Gastrocnemius medialis (tissue), 4 donors: ENCODE results near the gene COQ2. TPM values are rescaled to one million over a fixed set of nuclear protein-coding genes. Genes with fewer than 3 reads are reported as not detected.
"Not testable (repeated sequence)": the region's sequence is repeated elsewhere in the genome, so short reads cannot be mapped to it uniquely, and the experiment has no call there.

Experiments used
- ATAC-seq, 2 donors: fragments of 150-250 bp; one replicate each; pipeline ENCODE4 v1.9.1; 2016
- DNase-seq, 2 donors: peaks; one replicate each; pipeline ENCODE4 v3.0.0-alpha.2; 2019
- H3K27ac ChIP-seq, 4 donors: fragments of 200-600 bp; sonication (generic); 1 replicate in 1 of 4; 2 replicates in 3 of 4; pipeline ENCODE4 v1.5.1; 2016 to 2018; ENCODE audit warnings: mild to moderate bottlenecking in 2 of 4, moderate library complexity in 1 of 4
- H3K27me3 ChIP-seq, 3 donors: fragments of 200-600 bp; sonication (generic) in 2 of 3; 1 replicate in 1 of 3; 2 replicates in 2 of 3; pipeline versions ENCODE4 v1.5.1 to v1.6.0; 2016 to 2019; ENCODE audit warnings: mild to moderate bottlenecking in 1 of 3, moderate library complexity in 1 of 3
- H3K36me3 ChIP-seq, 2 donors: fragments of 200-600 bp; sonication (generic) in 1 of 2; one replicate each; pipeline ENCODE4 v1.5.1; 2017 to 2018
- H3K4me1 ChIP-seq, 2 donors: fragments of 200-600 bp; sonication (generic) in 1 of 2; one replicate each; pipeline ENCODE4 v1.5.1; 2016 to 2017; ENCODE audit warnings: mild to moderate bottlenecking in 2 of 2
- H3K4me3 ChIP-seq, 4 donors: fragments of 200-600 bp; sonication (generic) in 3 of 4; 1 replicate in 1 of 4; 2 replicates in 3 of 4; pipeline ENCODE4 v1.5.1; 2016 to 2019; ENCODE audit warnings: mild to moderate bottlenecking in 2 of 4
- H3K9me3 ChIP-seq, 3 donors: fragments of 200-600 bp; sonication (generic) in 2 of 3; 1 replicate in 1 of 3; 2 replicates in 2 of 3; pipeline ENCODE4 v1.5.1; 2016 to 2019
- POLR2A ChIP-seq, 2 donors: fragments of 450-650 bp; IDR thresholded peaks; one replicate each; pipeline ENCODE4 v1.6.1; 2017; ENCODE audit warnings: antibody characterized with exemption in 2 of 2, mild to moderate bottlenecking in 2 of 2, moderate library complexity in 2 of 2
- in situ Hi-C, 4 donors: fragments of 200-750 bp; cut with MboI; loops; one replicate each; pipeline versions ENCODE4 v1.15.0 to v1.8.0; 2017; ENCODE audit warnings: low sequenced_read_pairs in 4 of 4
- intact Hi-C: fragments of 100-400 bp; cut with DNase I; formaldehyde crosslinking; loops from one replicate; pipeline ENCODE4 v1.15.1; 2023; ENCODE audit warnings: low total_unique reads
- total RNA-seq, 4 donors: library from RNA; depleted of rRNA; stranded (reverse); fragments of >200 nt; gene quantifications; one replicate each; pipeline versions ENCODE4 v1.1.0 to v1.2.3, GENCODE V29; 2016
- TF ChIP-seq, protein P1 (sequence below), 5 experiments: fragments of 450-650 bp in 3 of 5; fragments of 200-600 bp in 2 of 5; sonication (generic) in 2 of 5; IDR thresholded peaks in 4 of 5; conservative IDR thresholded peaks in 1 of 5; 1 replicate in 4 of 5; 2 replicates in 1 of 5; pipeline ENCODE4 v1.5.1; 2016 to 2019; ENCODE audit warnings: antibody characterized with exemption in 5 of 5, mild to moderate bottlenecking in 3 of 5, moderate library complexity in 3 of 5

Gene COQ2
- total RNA-seq, 4 donors from 2014 or later: 9.0 to 15.7 (median 11.5) TPM

GRCh38 chr4:83307920-83308319 lies 23.3 kb upstream of the COQ2 start:
- ATAC-seq (no peak), DNase-seq (no peak)
- TF ChIP-seq, protein P1, sequence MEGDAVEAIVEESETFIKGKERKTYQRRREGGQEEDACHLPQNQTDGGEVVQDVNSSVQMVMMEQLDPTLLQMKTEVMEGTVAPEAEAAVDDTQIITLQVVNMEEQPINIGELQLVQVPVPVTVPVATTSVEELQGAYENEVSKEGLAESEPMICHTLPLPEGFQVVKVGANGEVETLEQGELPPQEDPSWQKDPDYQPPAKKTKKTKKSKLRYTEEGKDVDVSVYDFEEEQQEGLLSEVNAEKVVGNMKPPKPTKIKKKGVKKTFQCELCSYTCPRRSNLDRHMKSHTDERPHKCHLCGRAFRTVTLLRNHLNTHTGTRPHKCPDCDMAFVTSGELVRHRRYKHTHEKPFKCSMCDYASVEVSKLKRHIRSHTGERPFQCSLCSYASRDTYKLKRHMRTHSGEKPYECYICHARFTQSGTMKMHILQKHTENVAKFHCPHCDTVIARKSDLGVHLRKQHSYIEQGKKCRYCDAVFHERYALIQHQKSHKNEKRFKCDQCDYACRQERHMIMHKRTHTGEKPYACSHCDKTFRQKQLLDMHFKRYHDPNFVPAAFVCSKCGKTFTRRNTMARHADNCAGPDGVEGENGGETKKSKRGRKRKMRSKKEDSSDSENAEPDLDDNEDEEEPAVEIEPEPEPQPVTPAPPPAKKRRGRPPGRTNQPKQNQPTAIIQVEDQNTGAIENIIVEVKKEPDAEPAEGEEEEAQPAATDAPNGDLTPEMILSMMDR (IDR thresholded peaks at IDR 0.05 in 4 of 5, conservative IDR thresholded peaks at IDR 0.05 in 1 of 5): no peak
- TF ChIP-seq POLR2A (IDR thresholded peaks at IDR 0.05): no peak
- in situ Hi-C loops (no loop called here), intact Hi-C loops (no loop called here)
- Histone ChIP-seq H3K4me3 (no peak overlapping the region), H3K27me3 (no peaks in the 10 kb centered on the region), H3K27ac (no peak overlapping the region), H3K9me3 (no peaks in the 10 kb centered on the region), H3K4me1 (no peaks in the 10 kb centered on the region), H3K36me3 (no peaks in the 10 kb centered on the region)

DNA sequence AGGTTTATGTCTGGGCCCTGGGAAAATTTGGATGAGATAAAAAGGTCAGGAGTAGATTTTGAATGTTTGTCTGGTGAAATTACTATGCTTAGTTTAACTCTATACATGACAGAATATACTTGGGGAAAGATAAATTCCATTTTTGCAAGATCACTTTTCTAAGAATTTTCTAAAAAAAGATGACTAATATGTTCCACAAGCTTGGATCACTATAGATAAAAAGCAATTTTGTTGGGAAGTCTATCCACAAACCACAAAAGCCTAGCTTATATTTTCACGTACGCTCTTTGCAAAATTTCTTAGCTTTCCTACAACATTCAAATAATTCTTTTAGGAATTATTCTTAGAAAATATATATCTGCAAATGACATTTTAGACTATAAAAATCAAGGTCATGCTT lies 20.6 kb upstream of the COQ2 start:
- no peak for DNase-seq
- intact Hi-C loops (no loop called here), in situ Hi-C loops (no loop called here)
- Histone ChIP-seq H3K9me3 (no peaks in the 10 kb centered on the region), H3K27ac (no peak overlapping the region), H3K4me1 (no peaks in the 10 kb centered on the region), H3K36me3 (no peaks in the 10 kb centered on the region), H3K27me3 (no peaks in the 10 kb centered on the region), H3K4me3 (no peak overlapping the region)
- TF ChIP-seq, protein P1 (IDR thresholded peaks at IDR 0.05 in 4 of 5, conservative IDR thresholded peaks at IDR 0.05 in 1 of 5): no peak
- ATAC-seq: no peak

GRCh38 chr4:83297548-83298260 lies 13.1 kb upstream of the COQ2 start:
- H3K4me3 ChIP-seq: no peak overlapping the region
- ATAC-seq (no peak), DNase-seq (no peak)
- H3K36me3 ChIP-seq: no peaks in the 10 kb centered on the region
- H3K4me1 ChIP-seq: no peaks in the 10 kb centered on the region
- in situ Hi-C loops: loop anchor here in 1 of 4 donors (25.0 kb wide), 1 partner anchor 165 kb away; the partner anchor contains the start of genes HELQ and MRPS18C
- intact Hi-C loops: no loop called here
- TF ChIP-seq, protein P1 (IDR thresholded peaks at IDR 0.05 in 4 of 5, conservative IDR thresholded peaks at IDR 0.05 in 1 of 5): no peak
- no peak for TF ChIP-seq POLR2A (IDR thresholded peaks at IDR 0.05)
- H3K27me3 ChIP-seq: no peaks in the 10 kb centered on the region
- H3K9me3 ChIP-seq: no peaks in the 10 kb centered on the region
- no peak overlapping the region for H3K27ac ChIP-seq

GRCh38 chr4:83293305-83294046 lies 8.9 kb upstream of the COQ2 start:
- H3K4me1 ChIP-seq: no peaks in the 10 kb centered on the region
- H3K36me3 ChIP-seq: no peaks in the 10 kb centered on the region
- no peak overlapping the region for H3K27ac ChIP-seq
- TF ChIP-seq POLR2A (IDR thresholded peaks at IDR 0.05): no peak
- TF ChIP-seq, protein P1 (IDR thresholded peaks at IDR 0.05 in 4 of 5, conservative IDR thresholded peaks at IDR 0.05 in 1 of 5): no peak
- no peak overlapping the region for H3K4me3 ChIP-seq
- intact Hi-C loops (no loop called here), in situ Hi-C loops (loop anchor here in 1 of 4 donors (25.0 kb wide), 1 partner anchor 169 kb away; the partner anchor contains the start of genes HELQ and MRPS18C)
- ATAC-seq: no peak
- no peaks in the 10 kb centered on the region for H3K9me3 ChIP-seq
- H3K27me3 ChIP-seq: no peaks in the 10 kb centered on the region
- DNase-seq: no peak

DNA sequence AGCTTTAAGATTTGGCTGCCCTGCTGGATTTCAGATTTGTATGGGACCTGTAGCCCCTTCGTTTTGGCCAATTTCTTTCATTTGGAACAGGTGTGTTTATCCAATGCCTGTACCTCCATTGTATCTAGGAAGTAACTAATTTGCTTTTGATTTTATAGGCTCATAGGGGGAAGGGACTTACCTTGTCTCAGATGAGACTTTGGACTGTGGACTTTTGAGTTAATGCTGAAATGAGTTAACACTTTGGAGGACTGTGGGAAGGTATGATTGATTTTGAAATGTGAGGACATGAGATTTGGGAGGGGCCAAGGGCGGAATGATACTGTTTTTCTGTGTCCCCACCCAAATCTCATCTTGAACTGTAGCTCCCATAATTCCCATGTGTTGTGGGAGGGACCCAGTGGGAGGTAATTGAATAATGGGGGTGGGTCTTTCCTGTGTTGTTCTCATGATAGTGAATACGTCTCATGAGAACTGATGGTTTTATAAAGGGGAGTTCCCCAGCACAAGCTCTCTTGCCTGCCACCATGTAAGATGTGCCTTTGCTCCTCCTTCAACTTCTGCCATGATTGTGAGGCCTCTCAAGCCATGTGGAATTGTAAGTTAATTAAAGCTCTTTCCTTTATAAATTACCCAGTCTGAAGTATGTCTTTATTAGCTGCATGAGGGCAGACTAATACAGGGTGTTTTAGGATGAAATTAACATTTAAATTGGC lies 5.6 kb upstream of the COQ2 start:
- H3K9me3 ChIP-seq, H3K27ac ChIP-seq, ATAC-seq, H3K4me3 ChIP-seq, intact Hi-C loops, H3K27me3 ChIP-seq, DNase-seq, H3K4me1 ChIP-seq, H3K36me3 ChIP-seq: not testable (repeated sequence)
- in situ Hi-C loops: loop anchor here in 1 of 4 donors (25.0 kb wide), 1 partner anchor 172 kb away; the partner anchor contains the start of genes HELQ and MRPS18C

GRCh38 chr4:83288381-83288780 lies 3.8 kb upstream of the COQ2 start:
- H3K27ac ChIP-seq, DNase-seq, H3K36me3 ChIP-seq, ATAC-seq, H3K4me3 ChIP-seq, H3K9me3 ChIP-seq, H3K27me3 ChIP-seq, H3K4me1 ChIP-seq: not testable (repeated sequence)
- intact Hi-C loops: loop anchor here (10.0 kb wide), 3 partner anchors 336 to 914 kb away; partner anchors contain the start of gene HNRNPD
- in situ Hi-C loops: loop anchor here in 2 of 4 donors (10.0 to 25.0 kb wide), 3 partner anchors 166 to 254 kb away; partner anchors contain the start of genes HELQ (in 2 of the 2), MRPS18C (in 2 of the 2) and COPS4 (in 1 of the 2)
